ENCODE results near the gene PPP4R2.

The PPP4R2 gene

DNA sequence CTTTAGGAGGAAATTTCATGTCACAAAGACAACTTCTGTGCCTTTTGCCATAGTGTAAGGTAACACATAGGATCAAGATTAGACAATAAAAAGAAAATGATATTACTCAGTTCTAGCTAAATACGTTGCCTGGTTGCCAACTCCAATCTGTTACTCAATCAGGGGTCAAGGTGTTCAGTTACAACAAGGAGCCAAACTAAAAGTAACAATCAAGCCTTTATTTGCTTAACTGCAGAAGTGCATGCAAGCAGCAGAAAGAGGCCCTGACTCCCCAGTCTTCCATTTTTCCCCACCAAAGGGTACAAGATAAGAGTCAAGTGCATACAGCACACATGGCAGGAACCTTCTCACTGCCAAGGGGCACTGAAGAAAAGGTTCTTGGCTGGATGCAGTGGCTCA is 28.3 kb upstream of the PPP4R2 start:
- no peak overlapping the region for H3K27ac ChIP-seq
- TF ChIP-seq, protein P1, sequence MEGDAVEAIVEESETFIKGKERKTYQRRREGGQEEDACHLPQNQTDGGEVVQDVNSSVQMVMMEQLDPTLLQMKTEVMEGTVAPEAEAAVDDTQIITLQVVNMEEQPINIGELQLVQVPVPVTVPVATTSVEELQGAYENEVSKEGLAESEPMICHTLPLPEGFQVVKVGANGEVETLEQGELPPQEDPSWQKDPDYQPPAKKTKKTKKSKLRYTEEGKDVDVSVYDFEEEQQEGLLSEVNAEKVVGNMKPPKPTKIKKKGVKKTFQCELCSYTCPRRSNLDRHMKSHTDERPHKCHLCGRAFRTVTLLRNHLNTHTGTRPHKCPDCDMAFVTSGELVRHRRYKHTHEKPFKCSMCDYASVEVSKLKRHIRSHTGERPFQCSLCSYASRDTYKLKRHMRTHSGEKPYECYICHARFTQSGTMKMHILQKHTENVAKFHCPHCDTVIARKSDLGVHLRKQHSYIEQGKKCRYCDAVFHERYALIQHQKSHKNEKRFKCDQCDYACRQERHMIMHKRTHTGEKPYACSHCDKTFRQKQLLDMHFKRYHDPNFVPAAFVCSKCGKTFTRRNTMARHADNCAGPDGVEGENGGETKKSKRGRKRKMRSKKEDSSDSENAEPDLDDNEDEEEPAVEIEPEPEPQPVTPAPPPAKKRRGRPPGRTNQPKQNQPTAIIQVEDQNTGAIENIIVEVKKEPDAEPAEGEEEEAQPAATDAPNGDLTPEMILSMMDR (IDR thresholded peaks at IDR 0.05) = no peak
- TF ChIP-seq ZFX (IDR thresholded peaks at IDR 0.05; ENCODE audit: borderline replicate concordance) = no peak

GRCh38 chr3:72969766-72970165 is 26.8 kb upstream of the PPP4R2 start:
- no peak overlapping the region for H3K27ac ChIP-seq
- TF ChIP-seq, protein P1 (IDR thresholded peaks at IDR 0.05) = no peak
- TF ChIP-seq ZFX (IDR thresholded peaks at IDR 0.05; ENCODE audit: borderline replicate concordance) = no peak

- no peak for TF ChIP-seq ZFX (IDR thresholded peaks at IDR 0.05; ENCODE audit: borderline replicate concordance)
- TF ChIP-seq, protein P1 (IDR thresholded peaks at IDR 0.05) = no peak
- H3K27ac ChIP-seq = no peak overlapping the region
Observed at GRCh38 chr3:72970942-72971341, 25.7 kb upstream of the PPP4R2 start.

DNA sequence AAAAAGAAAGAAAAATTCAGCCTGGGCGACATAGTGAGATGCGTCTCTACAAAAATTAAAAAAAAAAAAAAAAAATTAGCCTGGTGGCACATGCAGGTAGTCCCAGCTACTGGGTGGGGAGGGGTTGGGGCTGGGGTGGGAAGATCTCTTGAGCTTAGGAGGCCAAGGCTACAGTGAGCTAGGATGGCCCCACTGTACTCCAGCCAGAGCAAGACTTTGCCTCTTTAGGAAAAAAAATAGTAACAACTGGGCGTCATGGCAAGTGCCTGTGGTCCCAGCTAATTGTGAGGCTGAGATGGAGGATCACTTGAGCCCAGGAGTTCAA is 23.9 kb upstream of the PPP4R2 start:
- H3K27ac ChIP-seq = no peak overlapping the region
- TF ChIP-seq, protein P1 (IDR thresholded peaks at IDR 0.05) = no peak
- TF ChIP-seq ZFX (IDR thresholded peaks at IDR 0.05; ENCODE audit: borderline replicate concordance) = no peak

GRCh38 chr3:72973031-72973723 is 23.4 kb upstream of the PPP4R2 start:
- no peak for TF ChIP-seq ZFX (IDR thresholded peaks at IDR 0.05; ENCODE audit: borderline replicate concordance)
- TF ChIP-seq, protein P1 (IDR thresholded peaks at IDR 0.05) = no peak
- H3K27ac ChIP-seq = no peak overlapping the region

DNA sequence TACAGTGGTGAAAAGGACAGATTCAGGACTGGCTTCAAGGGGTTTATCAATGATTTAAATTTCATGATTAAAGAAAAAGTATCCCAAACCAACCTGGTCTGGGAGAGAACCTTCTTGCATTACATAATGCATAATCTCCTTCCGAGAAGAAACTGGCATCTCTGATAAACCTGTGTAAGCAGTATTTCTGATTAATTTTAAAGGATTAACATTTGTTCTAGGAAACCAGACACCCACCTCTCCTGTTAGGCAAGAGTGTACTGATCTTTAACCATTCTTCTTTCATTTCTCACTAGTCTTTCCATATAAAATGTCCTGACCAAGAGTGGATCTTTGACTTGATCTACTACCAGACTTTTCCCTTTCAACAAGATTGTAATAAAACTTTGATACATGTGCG is 22.8 kb upstream of the PPP4R2 start:
- no peak overlapping the region for H3K27ac ChIP-seq
- TF ChIP-seq, protein P1 (IDR thresholded peaks at IDR 0.05) = no peak
- TF ChIP-seq ZFX (IDR thresholded peaks at IDR 0.05; ENCODE audit: borderline replicate concordance) = no peak

DNA sequence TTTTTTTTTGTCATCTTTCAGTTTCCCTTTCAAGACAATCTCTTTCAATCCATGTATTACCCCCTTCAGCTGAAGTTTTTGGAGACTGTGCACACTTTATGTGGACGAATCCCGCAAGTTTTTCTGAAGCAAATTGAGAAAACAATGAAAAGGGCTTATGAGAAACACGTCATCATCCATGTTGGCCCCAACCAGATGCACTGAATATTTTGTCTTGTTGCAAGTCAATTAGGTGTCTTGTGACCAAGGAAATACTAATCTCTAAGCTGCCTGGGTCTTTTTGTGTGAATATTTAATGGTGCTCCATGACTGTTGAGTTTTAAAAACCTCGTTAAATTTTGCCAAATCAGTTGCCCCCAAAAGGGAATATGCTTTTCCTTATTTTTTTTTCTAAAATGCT is 21.7 kb upstream of the PPP4R2 start:
- no peak for TF ChIP-seq ZFX (IDR thresholded peaks at IDR 0.05; ENCODE audit: borderline replicate concordance)
- TF ChIP-seq, protein P1 (IDR thresholded peaks at IDR 0.05) = no peak

More for the DNA sequence above, 21.7 kb upstream of the PPP4R2 start:
- no peak overlapping the region for H3K27ac ChIP-seq

Data from 22Rv1 (cell line).